OCI-LY3 (cell line): Measurements from ENCODE around the gene EPS15.

ENCODE experiments used
- EZH2phosphoT487 ChIP-seq: fragments of 200-600 bp; shearing (Covaris generic); IDR thresholded peaks from 2 replicates; pipeline ENCODE4 v1.6.1; 2018; ENCODE audit warnings: antibody characterized with exemption, mixed run types, low read depth
- TF ChIP-seq, protein P1 (sequence below): fragments of 200-600, 300-600 bp; sonication (generic); IDR thresholded peaks from 2 replicates; pipeline ENCODE4 v1.5.1; 2014; ENCODE audit warnings: antibody characterized with exemption, low read length, low read depth

DNA sequence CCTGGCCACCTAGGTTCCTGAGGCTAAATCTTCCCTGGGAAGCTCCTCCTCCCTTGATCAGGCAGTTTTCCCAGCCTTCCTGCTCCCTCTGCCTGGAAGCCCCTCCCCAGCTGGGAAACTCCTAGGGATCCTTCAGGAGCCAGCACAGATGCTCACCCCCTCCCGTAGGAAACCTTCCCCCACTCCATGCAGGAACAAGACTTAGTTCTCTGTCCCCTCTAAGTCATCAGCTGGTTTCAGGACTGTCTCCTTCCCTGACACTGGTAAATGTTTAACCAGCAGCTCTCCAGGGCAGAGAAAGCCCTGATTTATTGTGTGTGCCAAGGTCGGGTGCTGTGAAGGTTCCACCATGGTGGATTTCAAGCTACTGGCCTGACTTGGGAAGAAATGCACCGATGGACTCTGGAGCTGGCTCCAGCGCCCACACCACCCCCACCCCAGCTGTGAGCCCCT is 213.7 kb downstream of the EPS15 start:
- TF ChIP-seq, protein P1, sequence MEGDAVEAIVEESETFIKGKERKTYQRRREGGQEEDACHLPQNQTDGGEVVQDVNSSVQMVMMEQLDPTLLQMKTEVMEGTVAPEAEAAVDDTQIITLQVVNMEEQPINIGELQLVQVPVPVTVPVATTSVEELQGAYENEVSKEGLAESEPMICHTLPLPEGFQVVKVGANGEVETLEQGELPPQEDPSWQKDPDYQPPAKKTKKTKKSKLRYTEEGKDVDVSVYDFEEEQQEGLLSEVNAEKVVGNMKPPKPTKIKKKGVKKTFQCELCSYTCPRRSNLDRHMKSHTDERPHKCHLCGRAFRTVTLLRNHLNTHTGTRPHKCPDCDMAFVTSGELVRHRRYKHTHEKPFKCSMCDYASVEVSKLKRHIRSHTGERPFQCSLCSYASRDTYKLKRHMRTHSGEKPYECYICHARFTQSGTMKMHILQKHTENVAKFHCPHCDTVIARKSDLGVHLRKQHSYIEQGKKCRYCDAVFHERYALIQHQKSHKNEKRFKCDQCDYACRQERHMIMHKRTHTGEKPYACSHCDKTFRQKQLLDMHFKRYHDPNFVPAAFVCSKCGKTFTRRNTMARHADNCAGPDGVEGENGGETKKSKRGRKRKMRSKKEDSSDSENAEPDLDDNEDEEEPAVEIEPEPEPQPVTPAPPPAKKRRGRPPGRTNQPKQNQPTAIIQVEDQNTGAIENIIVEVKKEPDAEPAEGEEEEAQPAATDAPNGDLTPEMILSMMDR: no peak
- TF ChIP-seq EZH2phosphoT487: no peak
